Activated CD8-positive, alpha-beta memory T cell treated with anti-CD3 and anti-CD28 coated beads, Interleukin-2, amount 50 U/mL, for 48 hours (primary cell): ENCODE data around the gene SLAMF9.

Experiments
- DNase-seq: peaks from one replicate; pipeline ENCODE4 v3.0.0-alpha.2; 2020

Gene SLAMF9

GRCh38 chr1:159945483-159946241, 8.4 kb downstream of the SLAMF9 start, which contains the start of gene IGSF9:
TSS of gene IGSF9 (minus strand) at chr1:159945613. CDS start at chr1:159943454, 2,159 bp downstream.
- peak; percentile 86 for DNase-seq

GRCh38 chr1:159944623-159945455, 9.2 kb downstream of the SLAMF9 start:
- DNase-seq = peak; percentile 42

- DNase-seq = peak; percentile 40
These were observed 10.0 kb downstream of the SLAMF9 start for GRCh38 chr1:159943908-159944622.

GRCh38 chr1:159943278-159943640, 10.8 kb downstream of the SLAMF9 start:
- DNase-seq = peak; percentile 36

GRCh38 chr1:159942632-159943277, 11.3 kb downstream of the SLAMF9 start:
- no peak for DNase-seq

- no peak for DNase-seq
These were observed 12.2 kb downstream of the SLAMF9 start for GRCh38 chr1:159941591-159942560.

GRCh38 chr1:159941141-159941540, 12.9 kb downstream of the SLAMF9 start:
- no peak for DNase-seq

GRCh38 chr1:159940006-159940620, 13.9 kb downstream of the SLAMF9 start:
- DNase-seq = no peak

- no peak for DNase-seq
These were observed 14.4 kb downstream of the SLAMF9 start for GRCh38 chr1:159939678-159940002.

- DNase-seq = no peak
These were observed 14.9 kb downstream of the SLAMF9 start for GRCh38 chr1:159938905-159939677.

- no peak for DNase-seq
These were observed 15.7 kb downstream of the SLAMF9 start for GRCh38 chr1:159938211-159938852.

GRCh38 chr1:159937054-159937750, 16.8 kb downstream of the SLAMF9 start:
- DNase-seq = no peak

- DNase-seq = peak; percentile 99
These were observed 17.6 kb downstream of the SLAMF9 start for GRCh38 chr1:159936273-159936904.

- no peak for DNase-seq
These were observed 18.2 kb downstream of the SLAMF9 start for GRCh38 chr1:159935719-159936272.

GRCh38 chr1:159935305-159935704, 18.7 kb downstream of the SLAMF9 start:
- DNase-seq = no peak

GRCh38 chr1:159934136-159935039, 19.6 kb downstream of the SLAMF9 start:
- no peak for DNase-seq

- no peak for DNase-seq
These were observed 20.7 kb downstream of the SLAMF9 start for GRCh38 chr1:159933347-159933746.
